Measurements from ENCODE around the gene PIGX. TPM values are rescaled to one million over a fixed set of nuclear protein-coding genes. Genes with fewer than 3 reads are reported as not detected.

PIGX gene
- total RNA-seq, 1 donor from 2014 or later, result 28.3 TPM

- Mint-ChIP-seq H3K27ac (no peak overlapping the region), H3K27me3 (peaks cover 6% of the 10 kb centered on the region), H3K9me3 (ENCODE audit: low read depth) (no peaks in the 10 kb centered on the region), H3K4me3 (ENCODE audit: low read depth) (no peak overlapping the region), H3K4me1 (ENCODE audit: low read depth) (no peaks in the 10 kb centered on the region), H3K36me3 (ENCODE audit: insufficient read depth) (no peaks in the 10 kb centered on the region)
- TF ChIP-seq CTCF (IDR thresholded peaks at IDR 0.05; ENCODE audit: unreplicated experiment), result no peak
- no peak for DNase-seq (ENCODE audit: low spot score, unreplicated experiment)
These were observed 17.0 kb upstream of the PIGX start for GRCh38 chr3:196694941-196695848.

GRCh38 chr3:196695849-196696226 is 16.3 kb upstream of the PIGX start:
- no peak for DNase-seq (ENCODE audit: low spot score, unreplicated experiment)
- H3K4me3 Mint-ChIP-seq (ENCODE audit: low read depth), result no peak overlapping the region
- no peaks in the 10 kb centered on the region for H3K9me3 Mint-ChIP-seq (ENCODE audit: low read depth)
- H3K27me3 Mint-ChIP-seq, result peaks cover 6% of the 10 kb centered on the region
- H3K27ac Mint-ChIP-seq, result no peak overlapping the region
- no peaks in the 10 kb centered on the region for H3K36me3 Mint-ChIP-seq (ENCODE audit: insufficient read depth)
- H3K4me1 Mint-ChIP-seq (ENCODE audit: low read depth), result no peaks in the 10 kb centered on the region
- TF ChIP-seq CTCF (IDR thresholded peaks at IDR 0.05; ENCODE audit: unreplicated experiment), result no peak

GRCh38 chr3:196697270-196697669 is 14.9 kb upstream of the PIGX start:
- no peak for TF ChIP-seq CTCF (IDR thresholded peaks at IDR 0.05; ENCODE audit: unreplicated experiment)
- Mint-ChIP-seq H3K27ac (no peak overlapping the region), H3K27me3 (no peaks in the 10 kb centered on the region), H3K9me3 (ENCODE audit: low read depth) (no peaks in the 10 kb centered on the region), H3K4me1 (ENCODE audit: low read depth) (no peaks in the 10 kb centered on the region), H3K36me3 (ENCODE audit: insufficient read depth) (no peaks in the 10 kb centered on the region), H3K4me3 (ENCODE audit: low read depth) (no peak overlapping the region)
- no peak for DNase-seq (ENCODE audit: low spot score, unreplicated experiment)

- Mint-ChIP-seq H3K27me3 (no peaks in the 10 kb centered on the region), H3K4me3 (ENCODE audit: low read depth) (no peak overlapping the region), H3K4me1 (ENCODE audit: low read depth) (no peaks in the 10 kb centered on the region), H3K36me3 (ENCODE audit: insufficient read depth) (no peaks in the 10 kb centered on the region), H3K27ac (no peak overlapping the region), H3K9me3 (ENCODE audit: low read depth) (no peaks in the 10 kb centered on the region)
- no peak for TF ChIP-seq CTCF (IDR thresholded peaks at IDR 0.05; ENCODE audit: unreplicated experiment)
- no peak for DNase-seq (ENCODE audit: low spot score, unreplicated experiment)
These were observed 12.4 kb upstream of the PIGX start for GRCh38 chr3:196699749-196700148.

GRCh38 chr3:196700801-196701200 is 11.4 kb upstream of the PIGX start:
- DNase-seq (ENCODE audit: low spot score, unreplicated experiment), result no peak
- H3K4me1 Mint-ChIP-seq (ENCODE audit: low read depth), result no peaks in the 10 kb centered on the region
- no peaks in the 10 kb centered on the region for H3K27me3 Mint-ChIP-seq
- no peaks in the 10 kb centered on the region for H3K36me3 Mint-ChIP-seq (ENCODE audit: insufficient read depth)
- TF ChIP-seq CTCF (IDR thresholded peaks at IDR 0.05; ENCODE audit: unreplicated experiment), result no peak
- H3K27ac Mint-ChIP-seq, result no peak overlapping the region
- H3K4me3 Mint-ChIP-seq (ENCODE audit: low read depth), result no peak overlapping the region
- H3K9me3 Mint-ChIP-seq (ENCODE audit: low read depth), result no peaks in the 10 kb centered on the region
